SK-N-SH (cell line): ENCODE results near the gene TEKT5. TPM values are rescaled to one million over a fixed set of nuclear protein-coding genes. Genes with fewer than 3 reads are reported as not detected.

ENCODE experiments used
- CTCF ChIA-PET: fragments of 300-600, 350-600 bp; formaldehyde crosslinking; extraction: SDS; loops from one replicate; lab custom pipeline; 2021; lab: Yijun Ruan, JAX
- POLR2A ChIA-PET: fragments of 350-600 bp; sonication (Branson Sonifier 250); formaldehyde crosslinking; extraction: SDS; loops from one replicate; lab custom pipeline; 2020; ENCODE audit warnings: antibody characterized with exemption, inconsistent platforms; lab: Yijun Ruan, JAX
- DNase-seq: peaks from one replicate; pipeline ENCODE4 v3.0.0; 2012
- H2AFZ ChIP-seq: fragments of 200-600 bp; sonication (generic); 2 replicates; pipeline ENCODE4 v1.8.1; 2016; ENCODE audit warnings: antibody characterized with exemption, mild to moderate bottlenecking, low read depth
- H3F3A ChIP-seq: fragments of 200-600 bp; sonication (generic); replicated peaks from 2 replicates; pipeline ENCODE3; 2016; ENCODE audit warnings: antibody characterized with exemption, mild to moderate bottlenecking; ENCODE audit not compliant: insufficient read depth
- H3K27ac ChIP-seq, 2 experiments: fragments of 200-500 bp in 1 of 2; fragments of 200-600 bp in 1 of 2; sonication (Bioruptor generic) in 1 of 2; sonication (generic), shearing (Covaris generic) in 1 of 2; 2 replicates each; pipeline versions ENCODE4 v1.5.1 to v1.6.1; 2014 to 2016; ENCODE audit warnings: low read depth in 2 of 2, inconsistent platforms in 1 of 2, low read length in 1 of 2, mild to moderate bottlenecking in 1 of 2, mixed read lengths in 1 of 2
- H3K27me3 ChIP-seq: fragments of 200-600 bp; sonication (generic), shearing (Covaris generic); 2 replicates; pipeline ENCODE4 v1.6.1; 2016; ENCODE audit warnings: mixed run types; ENCODE audit not compliant: insufficient read depth
- H3K36me3 ChIP-seq, 2 experiments: fragments of 200-500 bp in 1 of 2; fragments of 200-600 bp in 1 of 2; sonication (Bioruptor generic) in 1 of 2; sonication (generic) in 1 of 2; replicated peaks in 1 of 2; 2 replicates each; pipeline versions ENCODE3 to v1.5.1; 2014 to 2016; ENCODE audit warnings: low read length in 1 of 2, mild to moderate bottlenecking in 1 of 2; ENCODE audit not compliant: insufficient read depth in 2 of 2, control insufficient read depth in 1 of 2
- H3K4me1 ChIP-seq, 2 experiments: fragments of 200-500 bp in 1 of 2; fragments of 200-600 bp in 1 of 2; sonication (Bioruptor generic) in 1 of 2; sonication (generic), shearing (Covaris generic) in 1 of 2; 2 replicates each; pipeline versions ENCODE4 v1.5.1 to v1.6.1; 2014 to 2016; ENCODE audit warnings: low read depth in 1 of 2, low read length in 1 of 2, mixed run types in 1 of 2; ENCODE audit not compliant: insufficient read depth in 2 of 2, control insufficient read depth in 1 of 2
- H3K4me2 ChIP-seq: fragments of 200-600 bp; sonication (generic), shearing (Covaris generic); 2 replicates; pipeline ENCODE4 v1.6.1; 2017; ENCODE audit warnings: mixed run types
- H3K4me3 ChIP-seq, 2 experiments: fragments of 200-500 bp in 1 of 2; fragments of 200-600 bp in 1 of 2; sonication (Bioruptor generic) in 1 of 2; sonication (generic), shearing (Covaris generic) in 1 of 2; 2 replicates each; pipeline versions ENCODE4 v1.5.1 to v1.8.1; 2014 to 2016; ENCODE audit warnings: low read depth in 2 of 2, inconsistent platforms in 1 of 2, low read length in 1 of 2, mild to moderate bottlenecking in 1 of 2, mixed read lengths in 1 of 2, moderate library complexity in 1 of 2
- H3K79me2 ChIP-seq: fragments of 200-600 bp; sonication (generic); 2 replicates; pipeline ENCODE4 v1.8.1; 2017; ENCODE audit warnings: mild to moderate bottlenecking; ENCODE audit not compliant: insufficient read depth
- H3K9ac ChIP-seq: fragments of 200-600 bp; sonication (generic); 2 replicates; pipeline ENCODE4 v1.6.1; 2017; ENCODE audit warnings: mixed run types
- H3K9me2 ChIP-seq: fragments of 200-600 bp; sonication (generic); 2 replicates; pipeline ENCODE4 v1.6.1; 2017; ENCODE audit warnings: mixed run types
- H3K9me3 ChIP-seq: fragments of 200-600 bp; sonication (generic); 2 replicates; pipeline ENCODE4 v1.6.1; 2017; ENCODE audit warnings: mixed run types, mild to moderate bottlenecking, moderate library complexity
- H4K20me1 ChIP-seq: fragments of 200-600 bp; sonication (generic); 2 replicates; pipeline ENCODE4 v1.6.1; 2017; ENCODE audit warnings: mild to moderate bottlenecking, mixed run types; ENCODE audit not compliant: insufficient read depth
- ELF1 ChIP-seq: IDR thresholded peaks from 2 replicates; pipeline ENCODE4 v1.4.0; 2012
- FOSL2 ChIP-seq: IDR thresholded peaks from 2 replicates; pipeline ENCODE4 v1.4.0; 2012; ENCODE audit warnings: low read depth, mild to moderate bottlenecking, moderate library complexity, borderline replicate concordance
- FOXJ3 ChIP-seq: sonication (generic); formaldehyde crosslinking; IDR thresholded peaks from 2 replicates; pipeline ENCODE4 v1.5.1; 2020; ENCODE audit warnings: mild to moderate bottlenecking, missing genetic modification reagents
- GABPA ChIP-seq: IDR thresholded peaks from 2 replicates; pipeline ENCODE4 v1.4.0; 2012; ENCODE audit warnings: low read depth, mild to moderate bottlenecking
- JUND ChIP-seq: IDR thresholded peaks from 2 replicates; pipeline ENCODE4 v1.4.0; 2012
- MEF2A ChIP-seq: IDR thresholded peaks from 2 replicates; pipeline ENCODE4 v1.4.0; 2012; ENCODE audit warnings: low read depth, borderline replicate concordance
- MXI1 ChIP-seq: IDR thresholded peaks from 2 replicates; pipeline ENCODE4 v1.6.1; 2012; ENCODE audit warnings: mild to moderate bottlenecking, low read depth, low read length, improper control_type of control experiment
- POLR2AphosphoS5 ChIP-seq: IDR thresholded peaks from 2 replicates; pipeline ENCODE4 v1.6.1; 2012; ENCODE audit warnings: low read depth, low read length
- RCOR1 ChIP-seq: fragments of 150-350 bp; IDR thresholded peaks from 2 replicates; pipeline ENCODE4 v1.6.1; 2017; ENCODE audit warnings: antibody characterized with exemption, low read length
- TAF1 ChIP-seq: IDR thresholded peaks from 2 replicates; pipeline ENCODE4 v1.6.1; 2012; ENCODE audit warnings: low read depth, mild to moderate bottlenecking, low read length, moderate library complexity, borderline replicate concordance
- TEAD4 ChIP-seq: IDR thresholded peaks from 2 replicates; pipeline ENCODE4 v1.4.0; 2012; ENCODE audit warnings: mild to moderate bottlenecking, borderline replicate concordance; ENCODE audit not compliant: insufficient read depth
- WGBS: methylation state at CpG from one replicate; pipeline ENCODE4 v1.1.6; 2017; ENCODE audit warnings: low lambda C conversion rate; 5-methylcytosine and 5-hydroxymethylcytosine counted together
- polyA plus RNA-seq, 3 experiments: library from polyadenylated mRNA; depleted of rRNA; stranded (reverse); fragments of >200 nt; gene quantifications; 2 replicates each; pipeline ENCODE4 v1.2.3, GENCODE V29; 2012
- TF ChIP-seq, protein P1 (sequence below): fragments of 150-350 bp; IDR thresholded peaks from 2 replicates; pipeline ENCODE4 v1.6.1; 2017; ENCODE audit warnings: antibody characterized with exemption, low read length, low read depth, borderline replicate concordance
- TF ChIP-seq, protein P2 (sequence below): IDR thresholded peaks from 2 replicates; pipeline ENCODE4; 2012
- TF ChIP-seq, protein P3 (sequence below): IDR thresholded peaks from 2 replicates; pipeline ENCODE4 v1.4.0; 2012; ENCODE audit warnings: low read depth, borderline replicate concordance

Gene TEKT5
- polyA plus RNA-seq, 1 of the 3 experiments (the other 2 are of a cell fraction): not detected

DNA sequence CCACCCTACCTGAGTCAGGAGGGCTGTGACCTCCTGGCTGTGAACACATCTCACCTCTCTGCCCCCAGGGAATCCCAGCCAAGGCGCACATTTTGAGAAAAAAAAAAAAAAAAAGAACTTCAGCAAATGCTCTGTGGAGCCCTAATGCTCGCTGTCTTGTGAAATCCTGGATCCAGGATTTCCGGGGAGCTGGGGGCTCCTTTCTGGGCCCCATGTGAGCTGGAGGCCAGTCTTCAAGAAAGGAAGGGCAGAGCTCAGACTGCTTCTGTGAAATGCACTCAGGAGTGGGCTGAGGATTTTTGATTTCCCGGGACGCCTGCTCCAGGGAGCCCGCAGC is 78.3 kb downstream of the TEKT5 start:
- TF ChIP-seq FOXJ3 (CRISPR knock-in tag): no peak
- Histone ChIP-seq H3K27me3 (no peaks in the 10 kb centered on the region), H2AFZ (no peak overlapping the region), H3K9ac (no peak overlapping the region), H3K4me2 (no peak overlapping the region), H3K36me3 (no peaks in the 10 kb centered on the region), H3F3A (no peaks in the 10 kb centered on the region), H3K4me3 (no peak overlapping the region), H3K79me2 (no peaks in the 10 kb centered on the region), H3K9me3 (no peaks in the 10 kb centered on the region), H3K27ac (peak overlapping the region in 1 of 2 experiments; percentile 75; a peak in 2 of 4 replicates), H3K9me2 (no peaks in the 10 kb centered on the region), H3K4me1 (peaks cover 8 to 42% of the 10 kb centered on the region in 2 experiments; a peak in 2 of 4 replicates), H4K20me1 (no peaks in the 10 kb centered on the region)
- CTCF ChIA-PET: interaction anchor here (1.1 to 1.5 kb wide), 4 partner anchors 9 to 101 kb away, joined by 3 to 5 read pairs (median 4); partner anchors contain the start of gene EMP2
- no peak for DNase-seq
- 74% methylated on average over 5 of the region's 6 CpGs for WGBS
- POLR2A ChIA-PET: interaction anchor here (1.7 kb wide), 1 partner anchor 37 kb away, joined by 5 read pairs; the partner anchor contains the start of gene EMP2

DNA sequence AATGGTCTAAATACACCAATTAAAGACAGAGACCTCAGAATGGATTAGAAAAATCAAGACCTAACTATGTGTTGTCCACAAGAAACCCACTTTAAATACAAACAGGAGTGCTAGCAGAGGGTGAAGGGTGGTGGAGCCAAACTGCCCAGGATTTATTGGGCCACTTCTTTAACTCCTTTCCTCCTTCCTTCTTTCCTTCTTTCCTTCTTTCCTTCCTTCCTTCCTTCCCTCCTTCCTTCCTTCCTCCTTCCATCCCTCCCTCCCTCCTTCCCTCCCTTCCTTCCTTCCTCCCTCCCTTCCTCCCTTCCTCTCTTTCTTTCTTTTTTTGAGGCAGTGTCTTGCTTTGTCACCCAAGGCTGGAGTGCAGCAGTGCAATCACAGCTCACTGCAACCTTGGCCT is 80.0 kb downstream of the TEKT5 start:
- no peak overlapping the region for H3K4me2 ChIP-seq
- no peak overlapping the region for H3K27ac ChIP-seq
- no peaks in the 10 kb centered on the region for H3K27me3 ChIP-seq
- H4K20me1 ChIP-seq: no peaks in the 10 kb centered on the region
- ChIA-PET POLR2A (no interaction called here), CTCF (interaction anchor here (0.5 kb wide), 1 partner anchor 388 kb away, joined by 3 read pairs; no protein-coding TSS in a partner anchor)
- no peak overlapping the region for H2AFZ ChIP-seq
- no peak overlapping the region for H3K9ac ChIP-seq
- no peaks in the 10 kb centered on the region for H3K9me3 ChIP-seq
- H3F3A ChIP-seq: peaks cover 5% of the 10 kb centered on the region
- H3K36me3 ChIP-seq: no peaks in the 10 kb centered on the region
- H3K79me2 ChIP-seq: no peaks in the 10 kb centered on the region
- no peak for DNase-seq
- H3K4me3 ChIP-seq: no peak overlapping the region
- H3K4me1 ChIP-seq: peaks cover 8 to 38% of the 10 kb centered on the region in 2 experiments; a peak in 2 of 4 replicates
- H3K9me2 ChIP-seq: no peaks in the 10 kb centered on the region
- TF ChIP-seq TEAD4 (no peak), JUND (no peak), POLR2AphosphoS5 (no peak), GABPA (no peak), RCOR1 (no peak)
- TF ChIP-seq, protein P1, sequence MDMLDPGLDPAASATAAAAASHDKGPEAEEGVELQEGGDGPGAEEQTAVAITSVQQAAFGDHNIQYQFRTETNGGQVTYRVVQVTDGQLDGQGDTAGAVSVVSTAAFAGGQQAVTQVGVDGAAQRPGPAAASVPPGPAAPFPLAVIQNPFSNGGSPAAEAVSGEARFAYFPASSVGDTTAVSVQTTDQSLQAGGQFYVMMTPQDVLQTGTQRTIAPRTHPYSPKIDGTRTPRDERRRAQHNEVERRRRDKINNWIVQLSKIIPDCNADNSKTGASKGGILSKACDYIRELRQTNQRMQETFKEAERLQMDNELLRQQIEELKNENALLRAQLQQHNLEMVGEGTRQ: no peak

DNA sequence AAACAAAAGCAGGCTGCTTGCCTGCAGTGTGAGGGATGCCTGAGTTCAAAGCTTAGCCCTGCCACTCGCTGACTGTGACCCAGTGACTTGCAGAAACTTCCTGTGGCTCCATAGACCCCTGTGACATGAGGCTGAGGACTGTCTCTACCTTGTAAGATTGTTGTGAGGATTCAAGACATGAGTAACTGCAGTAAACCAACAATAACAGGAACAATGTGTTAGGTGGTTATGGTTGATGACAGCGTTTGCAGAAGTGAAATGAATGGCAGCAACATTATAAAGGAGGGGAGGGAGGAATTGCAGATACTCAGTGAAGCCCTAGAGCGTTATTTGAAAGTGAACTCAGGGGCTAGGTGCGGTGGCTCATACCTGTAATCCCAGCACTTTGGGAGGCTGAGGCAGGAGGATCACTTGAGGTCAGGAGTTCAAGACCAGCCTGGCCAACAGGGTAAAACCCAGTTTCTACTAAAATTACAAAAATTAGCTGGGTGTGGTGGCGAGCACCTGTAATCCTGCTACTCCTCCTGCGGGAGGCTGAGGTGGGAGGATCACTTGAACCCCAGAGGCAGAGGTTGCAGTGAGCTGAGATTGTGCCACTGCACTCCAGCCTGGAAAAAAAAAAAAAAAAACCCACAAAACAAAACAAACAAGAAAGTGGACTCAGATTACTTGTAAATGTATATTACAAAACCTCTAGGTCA is 80.8 kb downstream of the TEKT5 start:
- H3F3A ChIP-seq: peaks cover 7% of the 10 kb centered on the region
- TF ChIP-seq MEF2A (no peak), ELF1 (no peak), GABPA (no peak), MXI1 (no peak), TAF1 (no peak), RCOR1 (no peak), FOSL2 (no peak)
- TF ChIP-seq, protein P1: no peak
- TF ChIP-seq, protein P2, sequence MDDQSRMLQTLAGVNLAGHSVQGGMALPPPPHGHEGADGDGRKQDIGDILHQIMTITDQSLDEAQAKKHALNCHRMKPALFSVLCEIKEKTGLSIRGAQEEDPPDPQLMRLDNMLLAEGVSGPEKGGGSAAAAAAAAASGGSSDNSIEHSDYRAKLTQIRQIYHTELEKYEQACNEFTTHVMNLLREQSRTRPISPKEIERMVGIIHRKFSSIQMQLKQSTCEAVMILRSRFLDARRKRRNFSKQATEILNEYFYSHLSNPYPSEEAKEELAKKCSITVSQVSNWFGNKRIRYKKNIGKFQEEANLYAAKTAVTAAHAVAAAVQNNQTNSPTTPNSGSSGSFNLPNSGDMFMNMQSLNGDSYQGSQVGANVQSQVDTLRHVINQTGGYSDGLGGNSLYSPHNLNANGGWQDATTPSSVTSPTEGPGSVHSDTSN: no peak
- TF ChIP-seq, protein P3, sequence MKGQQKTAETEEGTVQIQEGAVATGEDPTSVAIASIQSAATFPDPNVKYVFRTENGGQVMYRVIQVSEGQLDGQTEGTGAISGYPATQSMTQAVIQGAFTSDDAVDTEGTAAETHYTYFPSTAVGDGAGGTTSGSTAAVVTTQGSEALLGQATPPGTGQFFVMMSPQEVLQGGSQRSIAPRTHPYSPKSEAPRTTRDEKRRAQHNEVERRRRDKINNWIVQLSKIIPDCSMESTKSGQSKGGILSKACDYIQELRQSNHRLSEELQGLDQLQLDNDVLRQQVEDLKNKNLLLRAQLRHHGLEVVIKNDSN: no peak
- TF ChIP-seq, all 33 proteins: peak for 0
- H3K9me2 ChIP-seq: no peaks in the 10 kb centered on the region
- H3K27me3 ChIP-seq: no peaks in the 10 kb centered on the region
- peaks cover 8 to 30% of the 10 kb centered on the region in 2 experiments; a peak in 2 of 4 replicates for H3K4me1 ChIP-seq
- H3K27ac ChIP-seq: no peak overlapping the region
- no peaks in the 10 kb centered on the region for H3K9me3 ChIP-seq
- H2AFZ ChIP-seq: no peak overlapping the region
- no peak overlapping the region for H3K4me2 ChIP-seq
- 58% methylated on average over 6 of the region's 6 CpGs for WGBS
- CTCF ChIA-PET: interaction anchor here (0.7 kb wide), 1 partner anchor 1381 kb away, joined by 3 read pairs; no protein-coding TSS in a partner anchor
- no peaks in the 10 kb centered on the region for H3K79me2 ChIP-seq
- POLR2A ChIA-PET: no interaction called here
- no peak overlapping the region for H3K4me3 ChIP-seq
- DNase-seq: no peak
- H3K9ac ChIP-seq: no peak overlapping the region
- no peaks in the 10 kb centered on the region for H4K20me1 ChIP-seq
- no peaks in the 10 kb centered on the region for H3K36me3 ChIP-seq
